Hepatocyte (in vitro differentiated cells): ENCODE data around the gene TXNRD2. TPM values are rescaled to one million over a fixed set of nuclear protein-coding genes. Genes with fewer than 3 reads are reported as not detected.

Source experiments
- DNase-seq: peaks from one replicate; pipeline ENCODE4 v3.0.0-alpha.2; 2016; ENCODE audit warnings: low spot score
- H2AFZ ChIP-seq: fragments of 200-600 bp; sonication (generic); 2 replicates; pipeline ENCODE4 v1.6.0; 2016; ENCODE audit warnings: antibody characterized with exemption, mild to moderate bottlenecking
- H3K27ac ChIP-seq: fragments of 200-600 bp; sonication (generic); 2 replicates; pipeline ENCODE4 v1.5.1; 2016; ENCODE audit warnings: mild to moderate bottlenecking
- H3K27me3 ChIP-seq: fragments of 200-600 bp; sonication (generic); 2 replicates; pipeline ENCODE4 v1.6.1; 2016
- H3K36me3 ChIP-seq: fragments of 200-600 bp; sonication (generic); replicated peaks from 2 replicates; pipeline ENCODE4 v1.5.1; 2016; ENCODE audit warnings: low read depth; ENCODE audit not compliant: insufficient read depth
- H3K4me1 ChIP-seq: fragments of 200-600 bp; sonication (generic); 2 replicates; pipeline ENCODE4 v1.5.1; 2016; ENCODE audit warnings: mild to moderate bottlenecking, moderate library complexity; ENCODE audit not compliant: insufficient read depth
- H3K4me2 ChIP-seq: fragments of 200-600 bp; sonication (generic); 2 replicates; pipeline ENCODE4 v1.6.0; 2016
- H3K4me3 ChIP-seq: fragments of 200-600 bp; sonication (generic); 2 replicates; pipeline ENCODE4 v1.5.1; 2016; ENCODE audit warnings: mild to moderate bottlenecking
- H3K79me2 ChIP-seq: fragments of 200-600 bp; sonication (generic); 2 replicates; pipeline ENCODE4 v1.6.0; 2017; ENCODE audit warnings: mild to moderate bottlenecking
- H3K9me2 ChIP-seq: fragments of 200-600 bp; sonication (generic); replicated peaks from 2 replicates; pipeline ENCODE4 v1.6.0; 2017; ENCODE audit warnings: mild to moderate bottlenecking; ENCODE audit not compliant: insufficient read depth
- H3K9me3 ChIP-seq: fragments of 200-600 bp; sonication (generic); 2 replicates; pipeline ENCODE4 v1.5.1; 2016; ENCODE audit warnings: low read depth, mild to moderate bottlenecking
- H4K20me1 ChIP-seq: fragments of 200-600 bp; sonication (generic); 2 replicates; pipeline ENCODE4 v1.6.0; 2016; ENCODE audit warnings: mild to moderate bottlenecking; ENCODE audit not compliant: insufficient read depth, poor library complexity, severe bottlenecking
- CTCF ChIP-seq: fragments of 200-600 bp; sonication (generic); IDR thresholded peaks from 2 replicates; pipeline ENCODE4 v1.5.1; 2016; ENCODE audit warnings: antibody characterized with exemption, mild to moderate bottlenecking; ENCODE audit not compliant: poor library complexity
- EZH2 ChIP-seq: fragments of 200-600 bp; sonication (generic); IDR thresholded peaks from 2 replicates; pipeline ENCODE4 v1.6.1; 2016; ENCODE audit warnings: antibody characterized with exemption, mild to moderate bottlenecking, borderline replicate concordance
- EZH2phosphoT487 ChIP-seq: fragments of 200-600 bp; sonication (generic); IDR thresholded peaks from one replicate; pipeline ENCODE4 v1.6.1; 2018; ENCODE audit warnings: antibody characterized with exemption, mild to moderate bottlenecking, low read depth, moderate library complexity; ENCODE audit not compliant: unreplicated experiment, severe bottlenecking
- WGBS: methylation state at CpG from one replicate; pipeline ENCODE4 v1.1.6; 2016; ENCODE audit warnings: low lambda C conversion rate; ENCODE audit errors: missing lambda C conversion rate; 5-methylcytosine and 5-hydroxymethylcytosine counted together
- polyA plus RNA-seq: library from polyadenylated mRNA; unstranded; fragments of >200 nt; fragmentation: Nextera tagmentation; extraction: Ambion mirVana; gene quantifications from 2 replicates; pipeline ENCODE4 v1.2.1, GENCODE V29; 2016
- total RNA-seq: library from RNA; depleted of rRNA; stranded (reverse); fragments of >200 nt; gene quantifications from 2 replicates; pipeline ENCODE4 v1.2.3, GENCODE V29; 2014

Gene TXNRD2
- total and polyA plus RNA-seq, 2 experiments from 2014 or later = 0.60 to 2.1 TPM

- Histone ChIP-seq H3K36me3 (no peaks in the 10 kb centered on the region), H3K4me2 (no peak overlapping the region), H3K27ac (no peak overlapping the region), H3K4me1 (no peaks in the 10 kb centered on the region), H3K9me3 (no peaks in the 10 kb centered on the region), H3K79me2 (no peaks in the 10 kb centered on the region), H3K27me3 (no peaks in the 10 kb centered on the region), H2AFZ (no peak overlapping the region), H3K9me2 (no peaks in the 10 kb centered on the region), H4K20me1 (no peaks in the 10 kb centered on the region), H3K4me3 (no peak overlapping the region)
- TF ChIP-seq CTCF = no peak
- no peak for TF ChIP-seq EZH2phosphoT487
- TF ChIP-seq EZH2 = no peak
- 85% methylated on average over 9 of the region's 9 CpGs for WGBS
- DNase-seq = no peak
Observed at GRCh38 chr22:19914201-19914943, 27.2 kb downstream of the TXNRD2 start.

GRCh38 chr22:19913337-19913936, 28.2 kb downstream of the TXNRD2 start:
- H3K4me2 ChIP-seq = no peak overlapping the region
- TF ChIP-seq EZH2phosphoT487 = no peak
- H3K27me3 ChIP-seq = no peaks in the 10 kb centered on the region
- H3K9me2 ChIP-seq = no peaks in the 10 kb centered on the region
- H3K9me3 ChIP-seq = no peaks in the 10 kb centered on the region
- H3K4me3 ChIP-seq = no peak overlapping the region
- DNase-seq = no peak
- 70% methylated on average over 6 of the region's 6 CpGs for WGBS
- H3K4me1 ChIP-seq = no peaks in the 10 kb centered on the region
- H3K79me2 ChIP-seq = no peaks in the 10 kb centered on the region
- no peaks in the 10 kb centered on the region for H4K20me1 ChIP-seq
- no peaks in the 10 kb centered on the region for H3K36me3 ChIP-seq
- no peak overlapping the region for H2AFZ ChIP-seq
- H3K27ac ChIP-seq = no peak overlapping the region

GRCh38 chr22:19912271-19912999, 29.2 kb downstream of the TXNRD2 start:
- H3K9me3 ChIP-seq = no peaks in the 10 kb centered on the region

More at GRCh38 chr22:19912271-19912999, 29.2 kb downstream of the TXNRD2 start:
- H3K4me3 ChIP-seq = no peak overlapping the region
- no peaks in the 10 kb centered on the region for H3K27me3 ChIP-seq
- no peaks in the 10 kb centered on the region for H3K4me1 ChIP-seq
- WGBS = 77% methylated on average over 20 of the region's 20 CpGs
- no peaks in the 10 kb centered on the region for H3K9me2 ChIP-seq
- no peaks in the 10 kb centered on the region for H4K20me1 ChIP-seq
- no peak overlapping the region for H3K27ac ChIP-seq
- DNase-seq = no peak
- H2AFZ ChIP-seq = no peak overlapping the region
- no peaks in the 10 kb centered on the region for H3K79me2 ChIP-seq
- H3K4me2 ChIP-seq = no peak overlapping the region
- TF ChIP-seq EZH2 = no peak
- TF ChIP-seq EZH2phosphoT487 = no peak
- TF ChIP-seq CTCF = peak; percentile 4
- H3K36me3 ChIP-seq = no peaks in the 10 kb centered on the region
